GM19468 (cell line): Measurements from ENCODE around the gene MSI2.

Experiments used
- ATAC-seq: cut with Tn5 transposase; IDR thresholded peaks from one replicate; pipeline ENCODE4 v1.9.1; 2021; ENCODE audit warnings: mild to moderate bottlenecking, moderate library complexity, moderate number of reproducible peaks; ENCODE audit not compliant: unreplicated experiment; ENCODE audit errors: extremely low read depth

The MSI2 gene

GRCh38 chr17:57424777-57425188, 168.5 kb downstream of the MSI2 start:
- no peak for ATAC-seq

GRCh38 chr17:57425431-57425830, 169.1 kb downstream of the MSI2 start:
- ATAC-seq: no peak

GRCh38 chr17:57425903-57426880, 169.9 kb downstream of the MSI2 start:
- no peak for ATAC-seq

- no peak for ATAC-seq
Observed at GRCh38 chr17:57429966-57430365, 173.6 kb downstream of the MSI2 start.

GRCh38 chr17:57431415-57431814, 175.1 kb downstream of the MSI2 start:
- no peak for ATAC-seq

GRCh38 chr17:57432507-57433277, 176.4 kb downstream of the MSI2 start:
- ATAC-seq: no peak

GRCh38 chr17:57433452-57433851, 177.1 kb downstream of the MSI2 start:
- no peak for ATAC-seq

DNA sequence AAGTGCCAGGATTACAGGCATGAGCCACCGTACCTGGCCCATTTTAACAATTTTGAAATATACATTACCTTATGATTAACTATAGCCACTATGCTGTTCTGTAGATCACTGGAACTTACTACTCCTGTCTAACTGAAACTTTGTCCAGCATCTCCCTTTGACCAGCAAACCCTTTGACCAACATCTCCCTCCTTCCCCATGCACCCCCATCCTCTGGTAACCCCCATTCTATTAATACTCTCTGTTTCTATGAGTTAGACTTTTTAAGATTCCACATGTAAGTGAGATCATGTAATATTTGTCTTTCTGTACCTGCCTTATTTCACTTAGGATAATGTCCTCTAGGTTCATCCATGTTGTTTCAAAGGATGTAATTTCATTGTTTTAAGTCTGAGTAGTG, 178.0 kb downstream of the MSI2 start:
- no peak for ATAC-seq

DNA sequence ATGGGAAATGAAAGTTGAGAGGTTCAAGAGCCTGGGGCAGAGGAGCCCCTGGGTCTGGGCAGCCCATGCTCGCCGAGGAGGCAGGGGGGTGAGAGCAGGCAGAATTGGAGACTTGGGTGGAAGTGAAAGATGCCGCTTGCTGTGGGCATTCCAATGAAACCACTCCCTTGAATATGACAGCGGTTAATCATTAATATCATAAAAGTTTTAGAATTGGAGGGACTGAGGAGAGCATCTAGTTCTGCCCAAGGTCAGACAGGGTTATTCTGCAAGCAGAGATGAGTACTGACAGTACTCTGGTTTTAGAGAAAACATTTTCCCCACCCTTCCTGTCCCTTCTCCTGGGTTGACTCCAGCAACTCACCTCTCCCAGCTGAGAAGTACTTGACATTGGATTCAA, 180.2 kb downstream of the MSI2 start:
- ATAC-seq: no peak

- no peak for ATAC-seq
Observed at GRCh38 chr17:57438066-57438731, 181.9 kb downstream of the MSI2 start.

- ATAC-seq: no peak
Observed at GRCh38 chr17:57439651-57440050, 183.3 kb downstream of the MSI2 start.

DNA sequence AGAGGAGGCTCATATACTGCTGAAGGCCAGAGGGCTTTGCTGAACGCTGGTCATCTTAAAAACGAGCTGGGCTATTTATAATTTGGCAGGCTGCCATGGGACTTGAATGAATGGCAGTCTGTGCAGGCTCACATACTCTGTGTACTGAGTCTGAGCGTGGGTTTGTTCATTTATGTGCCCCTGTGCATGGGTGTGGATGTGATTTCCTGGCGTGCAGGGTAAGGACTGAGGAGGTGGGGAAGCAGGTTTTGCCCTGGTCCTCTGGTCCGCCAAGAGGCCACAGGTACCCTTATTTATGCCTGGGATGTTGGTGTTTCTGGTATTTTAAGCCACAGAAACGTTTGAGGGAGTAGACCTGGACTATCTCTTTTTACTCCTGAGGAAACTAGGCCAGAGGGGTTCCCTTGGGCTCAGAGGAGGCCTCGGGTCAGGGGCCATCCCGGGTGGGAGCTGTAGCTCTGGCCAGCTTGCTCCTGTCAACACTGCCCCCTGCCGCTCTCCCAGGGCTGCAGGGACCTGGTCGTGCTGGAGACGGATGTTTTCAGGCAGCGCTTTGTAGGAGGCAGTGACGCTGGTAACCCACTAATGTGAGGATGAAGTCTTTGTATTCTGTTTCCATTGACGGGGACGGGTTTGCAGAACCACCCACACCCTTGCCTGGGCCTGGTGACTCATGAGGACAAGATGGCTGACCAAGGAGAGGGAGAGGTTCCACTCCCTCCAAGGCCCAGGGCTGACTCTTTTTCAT, 184.4 kb downstream of the MSI2 start:
- ATAC-seq: no peak

GRCh38 chr17:57441270-57441600, 184.9 kb downstream of the MSI2 start:
- peak; percentile 11 for ATAC-seq

DNA sequence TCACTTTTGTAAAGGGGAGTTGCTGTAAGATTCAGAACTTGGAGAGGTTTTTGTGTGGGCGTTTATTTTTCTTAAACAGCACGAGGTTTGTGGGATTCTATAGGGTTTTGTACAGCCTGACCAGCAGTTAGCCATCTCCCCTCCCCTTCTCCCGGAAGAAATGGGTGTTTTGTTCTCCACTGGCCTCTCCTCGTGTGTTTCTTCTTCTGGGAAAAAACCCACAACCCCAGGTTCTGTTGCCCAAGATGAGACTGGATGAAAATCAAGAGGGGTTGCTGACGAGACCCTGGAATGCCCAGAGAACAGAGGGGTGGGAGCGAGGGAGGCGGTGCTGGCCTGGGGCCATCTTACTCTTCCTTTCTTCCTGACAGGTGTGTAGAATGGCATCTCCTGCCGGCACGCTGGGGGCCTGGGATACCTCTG, 186.1 kb downstream of the MSI2 start:
- ATAC-seq: no peak

GRCh38 chr17:57442914-57443571, 186.7 kb downstream of the MSI2 start:
- ATAC-seq: no peak

- ATAC-seq: no peak
Observed at GRCh38 chr17:57443781-57444180, 187.5 kb downstream of the MSI2 start.

DNA sequence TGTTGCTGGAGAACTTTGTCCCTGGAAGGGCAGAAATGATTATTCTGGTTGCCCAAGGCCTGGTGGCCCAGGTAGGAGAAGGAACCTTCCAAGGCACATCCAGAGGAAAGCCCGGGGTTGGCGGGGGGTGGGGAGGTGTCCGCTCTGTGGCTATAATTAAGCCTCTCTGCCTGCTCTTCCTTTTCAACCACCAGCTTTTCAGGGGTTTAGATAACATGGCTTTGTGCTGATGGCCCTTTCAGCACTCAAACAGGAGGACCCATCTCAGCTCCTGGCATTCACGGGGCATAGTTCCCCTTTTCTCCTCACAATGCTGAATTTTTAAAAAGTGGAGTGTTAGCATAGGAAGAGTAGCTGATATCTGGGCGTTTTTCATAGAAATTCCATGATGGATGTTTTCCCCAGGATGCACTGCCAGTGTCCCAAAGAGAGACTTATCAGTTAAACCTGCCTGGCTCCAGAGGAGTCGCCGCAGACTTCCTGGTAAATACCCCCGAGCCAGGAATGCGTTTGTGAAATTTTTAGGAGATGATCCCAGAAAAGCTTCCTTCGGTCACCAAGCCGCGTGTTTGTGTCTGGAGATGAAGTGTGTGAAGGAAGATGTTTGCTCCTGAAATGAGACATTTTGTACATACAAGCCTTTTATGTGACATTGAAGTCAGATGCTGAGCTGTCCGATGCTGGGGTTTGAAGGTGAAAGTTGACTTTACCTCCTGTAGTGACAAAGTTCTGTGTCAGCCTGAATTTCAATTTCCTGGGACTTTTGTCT, 188.5 kb downstream of the MSI2 start:
- no peak for ATAC-seq

- no peak for ATAC-seq
Observed at GRCh38 chr17:57445772-57446472, 189.6 kb downstream of the MSI2 start.
